Fibroblast of skin of right quadriceps (primary cell): ENCODE measurements around the gene FIGLA.
"Not testable (repeated sequence)": the region's sequence is repeated elsewhere in the genome, so short reads cannot be mapped to it uniquely, and the experiment has no call there.

Experiments used
- DNase-seq: peaks from one replicate; pipeline ENCODE4 v3.0.0-alpha.2; 2013

FIGLA gene

DNA sequence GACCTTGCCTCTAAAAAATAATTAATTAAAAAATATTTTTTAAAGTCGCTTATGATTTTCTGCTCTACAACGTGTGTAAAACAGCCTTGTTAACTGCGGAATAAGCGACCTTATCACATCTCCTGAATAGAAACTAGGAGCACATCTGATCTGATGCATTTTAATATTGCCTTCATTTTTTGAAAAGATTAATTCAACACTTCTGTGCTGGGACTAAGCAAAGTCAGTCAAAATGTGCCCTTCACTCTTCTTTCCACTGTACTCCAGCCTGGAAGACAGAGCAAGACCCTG is 17.3 kb upstream of the FIGLA start:
- DNase-seq, result no peak

GRCh38 chr2:70807102-70807827 is 16.8 kb upstream of the FIGLA start:
- no peak for DNase-seq

GRCh38 chr2:70806620-70807019 is 16.2 kb upstream of the FIGLA start:
- no peak for DNase-seq

DNA sequence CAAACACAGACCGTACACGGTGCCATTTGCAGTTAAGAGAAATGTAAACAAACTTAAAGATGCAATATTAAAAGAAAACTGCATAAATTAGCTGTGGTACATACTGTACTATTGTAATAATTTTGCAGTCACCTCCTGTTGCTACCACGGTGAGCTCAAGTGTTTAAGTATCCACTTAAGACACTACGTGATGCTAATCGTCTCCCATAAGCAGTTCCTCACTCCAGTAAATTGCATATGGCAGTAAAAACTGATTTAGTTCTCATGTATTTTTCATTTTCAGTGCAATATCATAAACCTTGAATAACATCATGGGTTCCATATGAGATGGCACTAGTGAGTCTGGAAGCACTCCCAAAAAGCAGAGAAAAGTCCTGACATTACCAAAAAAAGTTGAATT is 15.6 kb upstream of the FIGLA start:
- no peak for DNase-seq

DNA sequence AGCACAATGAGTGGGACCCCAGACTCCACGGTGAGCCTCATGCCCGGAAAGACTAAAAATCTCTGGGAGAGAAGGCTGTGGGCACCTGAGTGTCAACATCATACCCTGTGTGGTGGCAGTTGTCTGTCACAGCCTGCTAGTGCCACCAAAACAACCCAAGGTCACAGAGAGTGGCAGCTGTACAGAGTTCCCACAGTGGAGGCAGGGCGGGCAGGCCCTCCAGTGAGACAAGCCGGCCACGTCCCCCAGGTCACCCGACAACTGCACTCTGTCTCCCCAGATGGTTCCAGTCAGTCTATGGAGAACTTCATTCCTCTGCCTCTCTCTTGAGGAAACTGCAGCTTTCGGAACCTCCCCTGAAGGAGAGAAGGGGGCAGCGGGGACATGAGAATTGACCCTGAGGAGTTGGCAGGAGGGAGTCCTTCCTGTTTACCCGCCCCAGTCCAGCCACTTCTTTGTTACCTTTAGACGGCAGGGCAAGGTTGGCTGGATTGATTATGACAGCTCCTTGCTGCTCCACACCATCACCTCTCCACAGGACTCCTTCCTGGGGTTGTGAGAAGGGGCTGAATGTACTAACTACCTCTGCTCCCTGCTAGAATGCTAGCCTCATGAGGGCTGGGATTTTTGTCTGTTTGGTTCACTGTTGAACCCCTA is 11.3 kb upstream of the FIGLA start:
- DNase-seq, result no peak

GRCh38 chr2:70799706-70800105 is 9.3 kb upstream of the FIGLA start:
- no peak for DNase-seq

DNA sequence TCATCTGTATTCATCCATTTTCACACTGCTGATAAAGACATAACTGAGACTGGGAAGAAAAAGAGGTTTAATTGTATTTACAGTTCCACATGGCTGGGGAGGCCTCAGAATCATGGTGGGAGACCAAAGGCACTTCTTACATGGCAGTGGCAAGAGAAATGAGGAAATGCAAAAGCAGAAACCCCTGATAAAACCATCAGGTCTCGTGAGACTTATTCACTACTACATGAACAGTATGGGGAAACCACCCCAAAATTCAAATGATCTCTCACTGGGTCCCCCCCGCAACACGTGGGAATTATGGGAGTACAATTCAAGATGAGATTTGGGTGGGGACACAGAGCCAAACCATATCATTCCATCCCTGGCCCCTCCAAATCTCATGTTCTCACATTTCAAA is 7.6 kb upstream of the FIGLA start:
- DNase-seq, result not testable (repeated sequence)

- DNase-seq, result no peak
Observed at GRCh38 chr2:70797506-70797905, 7.1 kb upstream of the FIGLA start.

- DNase-seq, result no peak
Observed at GRCh38 chr2:70796262-70796661, 5.8 kb upstream of the FIGLA start.

- DNase-seq, result no peak
Observed at GRCh38 chr2:70795164-70795995, 4.9 kb upstream of the FIGLA start.

DNA sequence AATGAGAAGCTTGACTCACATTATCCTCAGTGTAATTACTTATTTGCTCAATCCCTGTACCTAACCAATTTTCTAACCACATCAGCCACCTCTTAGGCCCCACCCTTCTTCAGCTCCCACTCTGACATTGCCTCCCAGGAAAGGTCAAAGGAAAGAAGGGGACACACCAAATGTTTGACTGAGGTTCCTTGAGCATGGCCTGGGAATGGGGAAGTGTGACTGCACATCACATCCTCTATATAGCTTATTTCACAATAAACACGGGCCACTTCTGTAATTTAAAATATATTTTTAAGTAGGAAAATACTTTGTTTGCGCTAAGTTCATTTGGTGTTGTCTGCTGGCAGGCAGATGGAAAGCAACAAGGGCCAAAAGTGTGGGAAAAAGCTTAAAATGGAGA is 3.0 kb upstream of the FIGLA start:
- DNase-seq, result no peak

- peak; percentile 52 for DNase-seq
Observed at GRCh38 chr2:70789304-70790135, 923 bp downstream of the FIGLA start.

DNA sequence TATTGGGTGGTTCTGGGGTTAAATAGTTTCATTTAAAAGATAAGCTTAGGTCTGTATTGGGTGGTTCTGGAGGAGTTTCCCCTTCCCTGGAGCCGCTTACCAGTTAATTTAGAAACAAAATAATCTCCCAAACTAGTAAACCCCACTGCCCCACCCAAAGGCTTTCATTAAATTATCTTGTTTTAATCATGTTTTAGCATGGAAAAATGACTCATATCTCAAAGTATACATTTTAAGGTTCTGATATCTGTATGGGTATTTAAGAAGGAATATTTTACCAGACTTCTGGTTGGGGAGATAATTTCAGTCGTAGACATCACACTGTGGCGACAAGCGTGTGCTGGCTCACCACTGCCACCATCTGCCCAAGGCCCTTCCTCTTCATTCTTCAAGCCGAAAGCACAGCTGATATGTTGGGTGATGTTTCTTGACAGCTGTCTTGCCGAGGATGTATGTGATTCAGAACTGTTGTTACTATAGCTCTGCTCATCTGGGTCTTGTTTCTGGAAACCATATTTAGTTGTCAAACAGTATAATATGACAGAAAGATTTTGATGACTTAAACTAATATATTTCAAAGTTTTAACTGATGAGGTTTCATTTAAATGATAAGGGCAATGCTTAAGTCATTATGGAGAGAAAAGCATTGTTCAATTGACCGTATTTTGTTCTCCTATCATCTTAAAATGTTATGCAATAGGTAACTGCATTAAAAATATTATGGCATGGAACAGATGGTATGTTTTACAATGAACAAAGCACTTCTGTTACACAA is 5.1 kb downstream of the FIGLA start:
- DNase-seq, result peak; percentile 42

- no peak for DNase-seq
Observed at GRCh38 chr2:70784320-70784719, 6.1 kb downstream of the FIGLA start.

GRCh38 chr2:70779911-70780545 is 10.4 kb downstream of the FIGLA start:
- DNase-seq, result peak; percentile 63

DNA sequence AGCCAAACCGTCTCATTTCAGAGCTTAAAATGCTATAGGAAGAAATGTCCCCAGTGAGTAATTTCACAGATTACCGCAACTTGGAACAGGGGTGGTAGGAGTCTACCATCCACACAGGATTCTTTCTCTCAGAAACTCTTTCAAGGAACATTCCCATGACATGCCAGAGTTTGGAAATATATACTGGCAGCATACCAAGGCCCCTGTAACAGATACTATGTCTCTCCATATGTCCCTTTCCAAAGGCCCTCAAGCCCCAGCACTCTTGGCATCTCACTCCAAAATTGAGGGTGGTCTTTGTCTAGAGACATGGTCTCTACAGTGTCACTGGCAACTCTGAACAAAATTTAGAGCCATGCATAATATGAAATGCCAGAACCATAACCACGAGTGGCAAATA is 11.0 kb downstream of the FIGLA start:
- peak; percentile 32 for DNase-seq

GRCh38 chr2:70778676-70779075 is 11.8 kb downstream of the FIGLA start:
- DNase-seq, result no peak

- no peak for DNase-seq
Observed at GRCh38 chr2:70777450-70777849, 13.0 kb downstream of the FIGLA start.

- no peak for DNase-seq
Observed at GRCh38 chr2:70776266-70776665, 14.2 kb downstream of the FIGLA start.

DNA sequence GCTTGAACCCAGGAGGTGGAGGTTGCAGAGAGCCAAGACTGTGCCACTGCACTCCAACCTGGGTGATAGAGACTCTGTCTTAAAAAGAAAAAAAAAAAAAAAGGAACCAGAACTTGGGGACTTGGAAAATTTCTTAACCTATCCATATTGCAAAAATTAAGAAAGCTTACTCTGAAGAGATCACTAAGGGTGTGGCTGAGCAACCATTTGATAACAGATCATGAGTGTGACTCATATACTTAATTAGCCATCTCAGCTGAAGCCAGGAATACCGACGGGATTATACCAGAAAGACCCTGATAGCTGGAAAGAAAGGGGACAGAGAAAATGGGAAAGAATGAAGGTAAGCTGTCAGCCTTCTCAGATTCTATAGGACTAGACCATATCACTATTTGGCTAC is 15.3 kb downstream of the FIGLA start:
- DNase-seq, result no peak

GRCh38 chr2:70772486-70773155 is 17.8 kb downstream of the FIGLA start:
- no peak for DNase-seq
